Caki2 (cell line): Measurements from ENCODE around the gene ZC2HC1C. TPM values are rescaled to one million over a fixed set of nuclear protein-coding genes. Genes with fewer than 3 reads are reported as not detected.

Experiments
- DNase-seq: peaks from one replicate; pipeline ENCODE4 v3.0.0-alpha.2; 2015; ENCODE audit warnings: low read depth
- in situ Hi-C: cut with HindIII; loops from 2 replicates; pipeline ENCODE4 v1.10.0; 2016; ENCODE audit warnings: low sequenced_read_pairs, low pct_unique_long_range_greater_than_20kb, mixed read lengths
- total RNA-seq: library from RNA; depleted of rRNA; stranded (reverse); fragments of >200 nt; shearing (Covaris generic); gene quantifications from 2 replicates; pipeline ENCODE4 v1.2.3, GENCODE V29; 2014; ENCODE audit warnings: low replicate concordance

Gene ZC2HC1C
- total RNA-seq, 1 experiment from 2014 or later, result 6.5 TPM

- in situ Hi-C loops, result no loop called here
Measured at GRCh38 chr14:75083271-75083670, 13.8 kb downstream of the ZC2HC1C start.

GRCh38 chr14:75084513-75084912, 15.1 kb downstream of the ZC2HC1C start:
- in situ Hi-C loops, result no loop called here
- DNase-seq, result no peak

More at GRCh38 chr14:75083271-75083670, 13.8 kb downstream of the ZC2HC1C start:
- no peak for DNase-seq

- no peak for DNase-seq
- in situ Hi-C loops, result no loop called here
Measured at GRCh38 chr14:75088153-75088552, 18.7 kb downstream of the ZC2HC1C start.

GRCh38 chr14:75088566-75089373, 19.3 kb downstream of the ZC2HC1C start:
- DNase-seq, result peak; percentile 51
- in situ Hi-C loops, result no loop called here

GRCh38 chr14:75090353-75090752, 20.9 kb downstream of the ZC2HC1C start:
- in situ Hi-C loops, result no loop called here
- no peak for DNase-seq

- in situ Hi-C loops, result no loop called here
- DNase-seq, result no peak
Measured at GRCh38 chr14:75091251-75091650, 21.8 kb downstream of the ZC2HC1C start.

GRCh38 chr14:75092698-75093097, 23.3 kb downstream of the ZC2HC1C start:
- DNase-seq, result no peak
- in situ Hi-C loops, result no loop called here

GRCh38 chr14:75094896-75095295, 25.5 kb downstream of the ZC2HC1C start:
- in situ Hi-C loops, result no loop called here

GRCh38 chr14:75095690-75096089, 26.2 kb downstream of the ZC2HC1C start:
- in situ Hi-C loops, result no loop called here
- DNase-seq, result no peak

More at GRCh38 chr14:75094896-75095295, 25.5 kb downstream of the ZC2HC1C start:
- DNase-seq, result no peak

- DNase-seq, result no peak
Measured at GRCh38 chr14:75096959-75097358, 27.5 kb downstream of the ZC2HC1C start.

GRCh38 chr14:75098212-75098611, 28.8 kb downstream of the ZC2HC1C start:
- in situ Hi-C loops, result no loop called here
- no peak for DNase-seq

More at GRCh38 chr14:75096959-75097358, 27.5 kb downstream of the ZC2HC1C start:
- in situ Hi-C loops, result no loop called here

- DNase-seq, result no peak
- in situ Hi-C loops, result no loop called here
Measured at GRCh38 chr14:75098682-75099081, 29.2 kb downstream of the ZC2HC1C start.

- in situ Hi-C loops, result no loop called here
- DNase-seq, result no peak
Measured at GRCh38 chr14:75101491-75101890, 32.0 kb downstream of the ZC2HC1C start.

GRCh38 chr14:75107186-75107585, 37.7 kb downstream of the ZC2HC1C start:
- in situ Hi-C loops, result no loop called here
- DNase-seq, result no peak

GRCh38 chr14:75109877-75110276, 40.4 kb downstream of the ZC2HC1C start:
- in situ Hi-C loops, result no loop called here
- DNase-seq, result no peak

- in situ Hi-C loops, result no loop called here
Measured at GRCh38 chr14:75113932-75114539, 44.6 kb downstream of the ZC2HC1C start.

GRCh38 chr14:75119056-75119455, 49.6 kb downstream of the ZC2HC1C start:
- in situ Hi-C loops, result no loop called here

More at GRCh38 chr14:75113932-75114539, 44.6 kb downstream of the ZC2HC1C start:
- no peak for DNase-seq

GRCh38 chr14:75120541-75121291, 51.3 kb downstream of the ZC2HC1C start:
- DNase-seq, result no peak
- in situ Hi-C loops, result loop anchor here (10.0 kb wide), 1 partner anchor 184 kb away; no protein-coding TSS in a partner anchor

More at GRCh38 chr14:75119056-75119455, 49.6 kb downstream of the ZC2HC1C start:
- DNase-seq, result no peak

GRCh38 chr14:75121552-75121951, 52.1 kb downstream of the ZC2HC1C start:
- DNase-seq, result no peak
- in situ Hi-C loops, result loop anchor here (10.0 kb wide), 1 partner anchor 183 kb away; no protein-coding TSS in a partner anchor
